Adrenal gland (tissue), 12 donors: Measurements from ENCODE around the gene BCAS3. TPM values are rescaled to one million over a fixed set of nuclear protein-coding genes. Genes with fewer than 3 reads are reported as not detected.

ENCODE experiments used
- DNase-seq, 7 donors: peaks; one replicate each; pipeline ENCODE4 v3.0.0-alpha.2; 2019 to 2020
- H3K27ac ChIP-seq, 5 donors: fragments of 200-600 bp; sonication (generic) in 4 of 5; 1 replicate in 3 of 5; 2 replicates in 2 of 5; pipeline versions ENCODE4 v1.5.1 to v1.8.0; 2016 to 2020; ENCODE audit warnings: mild to moderate bottlenecking in 1 of 5
- H3K27me3 ChIP-seq: fragments of 200-600 bp; 2 replicates; pipeline ENCODE4 v1.8.0; 2021
- H3K36me3 ChIP-seq, 2 donors: fragments of 200-600 bp; replicated peaks in 1 of 2; 1 replicate in 1 of 2; 2 replicates in 1 of 2; pipeline versions ENCODE4 v1.5.1 to v1.8.0; 2018 to 2022
- H3K4me1 ChIP-seq, 2 donors: fragments of 200-600 bp; replicated peaks in 1 of 2; 1 replicate in 1 of 2; 2 replicates in 1 of 2; pipeline versions ENCODE4 v1.5.1 to v1.8.0; 2018 to 2021
- H3K4me3 ChIP-seq, 4 donors: fragments of 200-600 bp; sonication (generic) in 3 of 4; one replicate each; pipeline ENCODE4 v1.5.1; 2016 to 2018
- H3K9me3 ChIP-seq, 3 donors: fragments of 200-600 bp; sonication (generic) in 1 of 3; replicated peaks in 1 of 3; 1 replicate in 2 of 3; 2 replicates in 1 of 3; pipeline versions ENCODE4 v1.5.1 to v1.8.0; 2016 to 2021
- POLR2A ChIP-seq, 2 donors: fragments of 450-650 bp; IDR thresholded peaks; one replicate each; pipeline ENCODE4 v1.6.1; 2017; ENCODE audit warnings: antibody characterized with exemption in 2 of 2, mild to moderate bottlenecking in 2 of 2, moderate library complexity in 1 of 2
- WGBS, 4 donors: extraction: QIAGEN DNeasy Blood & Tissue Kit in 2 of 4; methylation state at CpG; one replicate each; pipeline versions ENCODE4 v1.1.5 to v1.1.7; 2013 to 2017; 5-methylcytosine and 5-hydroxymethylcytosine counted together
- intact Hi-C, 2 donors: fragments of 100-400 bp; cut with DNase I; formaldehyde crosslinking; loops; one replicate each; pipeline versions ENCODE4 v1.14.1 to v1.15.0; 2022 to 2023
- polyA plus RNA-seq, 3 donors: library from polyadenylated mRNA; stranded (reverse); fragments of 200-250 nt in 2 of 3; fragments of 350-450 nt in 1 of 3; fragmentation: Illumina TruSeq in 1 of 3; extraction: RNeasy Lipid Tissue Mini Kit (QIAGEN cat#74804) in 1 of 3; gene quantifications; one replicate each; pipeline ENCODE4 v1.2.3, GENCODE V29; 2013 to 2014
- total RNA-seq, 9 donors: library from RNA; depleted of rRNA in 4 of 9; stranded (reverse); fragments of >200 nt in 4 of 9; fragments of 120-200 nt in 1 of 9; fragmentation: NEBNext Ultra II Directional in 1 of 9; extraction: Animal tissue kit (Norgen Biotek cat#: 25700) in 1 of 9; gene quantifications; one replicate each; pipeline versions ENCODE4 v1.1.0 to v1.2.4, GENCODE V29; 2013 to 2023
- TF ChIP-seq, protein P1 (sequence below), 6 experiments: fragments of 450-650 bp in 4 of 6; fragments of 200-600 bp in 2 of 6; sonication (generic) in 1 of 6; IDR thresholded peaks; 1 replicate in 5 of 6; 2 replicates in 1 of 6; pipeline versions ENCODE4 v1.5.1 to v1.8.0; 2016 to 2021; ENCODE audit warnings: antibody characterized with exemption in 6 of 6, mild to moderate bottlenecking in 2 of 6, moderate library complexity in 1 of 6
- donor health status: healthy with polysubstance abuse.
- donor health status: Bipolar disorder and iron deficiency.
- donor health status: DM: yes; HTN: yes; CAD: no.
- donor health status: DM: no; HTN: no; CAD: no.
- donor health status: DM: no; HTN: no; CAD: no.
- donor health status: DM: yes; HTN: yes; CAD: no.

Gene BCAS3
- total and polyA plus RNA-seq, 12 donors, result 9.4 to 105 (median 29.0) TPM

GRCh38 chr17:61053469-61053868, 375.8 kb downstream of the BCAS3 start:
- TF ChIP-seq, protein P1, sequence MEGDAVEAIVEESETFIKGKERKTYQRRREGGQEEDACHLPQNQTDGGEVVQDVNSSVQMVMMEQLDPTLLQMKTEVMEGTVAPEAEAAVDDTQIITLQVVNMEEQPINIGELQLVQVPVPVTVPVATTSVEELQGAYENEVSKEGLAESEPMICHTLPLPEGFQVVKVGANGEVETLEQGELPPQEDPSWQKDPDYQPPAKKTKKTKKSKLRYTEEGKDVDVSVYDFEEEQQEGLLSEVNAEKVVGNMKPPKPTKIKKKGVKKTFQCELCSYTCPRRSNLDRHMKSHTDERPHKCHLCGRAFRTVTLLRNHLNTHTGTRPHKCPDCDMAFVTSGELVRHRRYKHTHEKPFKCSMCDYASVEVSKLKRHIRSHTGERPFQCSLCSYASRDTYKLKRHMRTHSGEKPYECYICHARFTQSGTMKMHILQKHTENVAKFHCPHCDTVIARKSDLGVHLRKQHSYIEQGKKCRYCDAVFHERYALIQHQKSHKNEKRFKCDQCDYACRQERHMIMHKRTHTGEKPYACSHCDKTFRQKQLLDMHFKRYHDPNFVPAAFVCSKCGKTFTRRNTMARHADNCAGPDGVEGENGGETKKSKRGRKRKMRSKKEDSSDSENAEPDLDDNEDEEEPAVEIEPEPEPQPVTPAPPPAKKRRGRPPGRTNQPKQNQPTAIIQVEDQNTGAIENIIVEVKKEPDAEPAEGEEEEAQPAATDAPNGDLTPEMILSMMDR (IDR thresholded peaks at IDR 0.05), result no peak
- no peak for TF ChIP-seq POLR2A (IDR thresholded peaks at IDR 0.05)
- H3K9me3 ChIP-seq, result no peaks in the 10 kb centered on the region
- H3K27ac ChIP-seq, result no peak overlapping the region
- H3K36me3 ChIP-seq, result no peaks in the 10 kb centered on the region
- DNase-seq, result no peak
- H3K27me3 ChIP-seq, result no peaks in the 10 kb centered on the region
- no peaks in the 10 kb centered on the region for H3K4me1 ChIP-seq
- intact Hi-C loops, result no loop called here
- no peak overlapping the region for H3K4me3 ChIP-seq
- 72 to 86% (median 83%) methylated on average over 1 of the region's 1 CpG for WGBS, 4 donors

GRCh38 chr17:61054436-61054835, 376.8 kb downstream of the BCAS3 start:
- intact Hi-C loops, result no loop called here
- Histone ChIP-seq H3K27ac (no peak overlapping the region), H3K27me3 (no peaks in the 10 kb centered on the region), H3K4me3 (no peak overlapping the region), H3K9me3 (no peaks in the 10 kb centered on the region), H3K36me3 (no peaks in the 10 kb centered on the region), H3K4me1 (no peaks in the 10 kb centered on the region)
- DNase-seq, result no peak
- no peak for TF ChIP-seq POLR2A (IDR thresholded peaks at IDR 0.05)
- TF ChIP-seq, protein P1 (IDR thresholded peaks at IDR 0.05), result no peak
- WGBS, 4 donors, result 83 to 100% (median 98%) methylated on average over 1 of the region's 1 CpG

DNA sequence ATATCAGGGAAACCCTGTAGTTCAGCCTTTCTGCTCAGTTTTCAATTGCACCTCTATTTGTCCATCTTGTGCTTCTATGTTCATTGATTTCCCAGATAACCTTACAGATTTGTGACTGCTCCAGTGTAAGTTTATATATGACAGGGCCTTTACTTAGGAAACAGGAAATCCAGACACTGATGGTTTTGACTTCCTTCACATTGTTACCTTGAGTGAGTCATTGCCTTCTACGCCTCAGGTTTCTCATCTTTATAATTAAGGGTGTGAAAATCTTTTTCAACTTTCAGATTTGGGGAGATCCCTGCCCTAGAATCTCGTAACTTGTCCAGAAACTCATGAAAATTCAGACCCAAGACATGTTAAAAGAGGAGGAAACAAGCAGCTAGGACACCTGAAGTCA, 379.6 kb downstream of the BCAS3 start:
- no peaks in the 10 kb centered on the region for H3K36me3 ChIP-seq
- no peaks in the 10 kb centered on the region for H3K4me1 ChIP-seq
- intact Hi-C loops, result no loop called here
- no peak overlapping the region for H3K27ac ChIP-seq
- DNase-seq, result no peak
- 82 to 90% (median 86%) methylated on average over 2 of the region's 2 CpGs for WGBS, 4 donors
- H3K27me3 ChIP-seq, result no peaks in the 10 kb centered on the region
- no peak for TF ChIP-seq POLR2A (IDR thresholded peaks at IDR 0.05)
- TF ChIP-seq, protein P1 (IDR thresholded peaks at IDR 0.05), result no peak
- H3K9me3 ChIP-seq, result no peaks in the 10 kb centered on the region
- H3K4me3 ChIP-seq, result no peak overlapping the region

DNA sequence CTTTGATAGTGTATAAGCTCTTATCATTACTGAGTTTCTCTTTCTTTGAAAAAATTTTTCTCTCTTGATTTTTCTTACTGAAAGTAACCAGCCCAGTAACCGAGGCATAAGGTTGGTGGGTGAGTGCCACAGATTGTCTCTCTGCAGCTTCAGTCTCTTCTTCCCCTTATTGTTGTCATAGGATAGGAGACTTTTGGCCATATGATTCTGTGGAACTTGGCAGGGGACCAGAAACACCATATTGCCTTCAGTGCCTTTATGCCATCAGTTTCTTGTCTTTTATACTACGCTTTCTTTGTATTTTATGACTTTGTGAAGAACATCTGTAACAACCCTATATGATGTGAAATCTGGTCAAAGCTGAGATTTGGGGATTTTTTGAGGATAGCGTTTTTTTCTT, 380.4 kb downstream of the BCAS3 start:
- intact Hi-C loops, result no loop called here
- no peaks in the 10 kb centered on the region for H3K9me3 ChIP-seq
- no peaks in the 10 kb centered on the region for H3K27me3 ChIP-seq
- TF ChIP-seq POLR2A (IDR thresholded peaks at IDR 0.05), result no peak
- TF ChIP-seq, protein P1 (IDR thresholded peaks at IDR 0.05), result no peak
- H3K4me1 ChIP-seq, result no peaks in the 10 kb centered on the region
- WGBS, 4 donors, result 88 to 96% (median 93%) methylated on average over 3 of the region's 3 CpGs
- DNase-seq, result no peak
- H3K27ac ChIP-seq, result no peak overlapping the region
- H3K36me3 ChIP-seq, result no peaks in the 10 kb centered on the region
- H3K4me3 ChIP-seq, result no peak overlapping the region
